Progenitor cell of endocrine pancreas (in vitro differentiated cells): ENCODE data around the gene LSAMP. TPM values are rescaled to one million over a fixed set of nuclear protein-coding genes. Genes with fewer than 3 reads are reported as not detected.

ENCODE experiments used
- DNase-seq: peaks from one replicate; pipeline ENCODE4 v3.0.0; 2021; ENCODE audit warnings: low spot score; ENCODE audit not compliant: unreplicated experiment
- H3K27ac Mint-ChIP-seq: 2 replicates; pipeline ENCODE4 v1.8.0; 2021; ENCODE audit warnings: mild to moderate bottlenecking, moderate library complexity, mixed read lengths
- H3K27me3 Mint-ChIP-seq: 2 replicates; pipeline ENCODE4 v1.8.0; 2021; ENCODE audit warnings: mixed read lengths
- H3K36me3 Mint-ChIP-seq: 2 replicates; pipeline ENCODE4 v1.8.0; 2022; ENCODE audit warnings: mixed read lengths; ENCODE audit not compliant: insufficient read depth
- H3K4me1 Mint-ChIP-seq: 2 replicates; pipeline ENCODE4 v1.8.0; 2021; ENCODE audit warnings: low read depth, mixed read lengths
- H3K4me3 Mint-ChIP-seq: 2 replicates; pipeline ENCODE4 v1.8.0; 2021; ENCODE audit warnings: low read depth, mild to moderate bottlenecking, moderate library complexity, mixed read lengths
- H3K9me3 Mint-ChIP-seq: 2 replicates; pipeline ENCODE4 v1.8.0; 2021; ENCODE audit warnings: low read depth, mixed read lengths
- CTCF ChIP-seq: fragments of 200-600 bp; sonication (generic); IDR thresholded peaks from one replicate; pipeline ENCODE4 v1.5.0; 2021; ENCODE audit warnings: antibody characterized with exemption, mild to moderate bottlenecking; ENCODE audit not compliant: unreplicated experiment
- total RNA-seq: library from RNA; stranded (reverse); gene quantifications from 2 replicates; pipeline ENCODE4 v1.2.1, GENCODE V29; 2021

Gene LSAMP
- total RNA-seq, 1 donor from 2014 or later, result 20.7 TPM

- Mint-ChIP-seq H3K27ac (no peak overlapping the region), H3K36me3 (no peaks in the 10 kb centered on the region), H3K4me1 (no peaks in the 10 kb centered on the region), H3K27me3 (no peaks in the 10 kb centered on the region), H3K9me3 (no peaks in the 10 kb centered on the region), H3K4me3 (no peak overlapping the region)
- TF ChIP-seq CTCF, result no peak
- no peak for DNase-seq
These were observed 609.3 kb downstream of the LSAMP start for GRCh38 chr3:115835946-115836345.

- Mint-ChIP-seq H3K27me3 (no peaks in the 10 kb centered on the region), H3K36me3 (no peaks in the 10 kb centered on the region), H3K9me3 (no peaks in the 10 kb centered on the region), H3K4me3 (no peak overlapping the region), H3K27ac (no peak overlapping the region), H3K4me1 (no peaks in the 10 kb centered on the region)
- no peak for DNase-seq
- TF ChIP-seq CTCF, result no peak
These were observed 611.2 kb downstream of the LSAMP start for GRCh38 chr3:115834068-115834467.

GRCh38 chr3:115833074-115833473 is 612.2 kb downstream of the LSAMP start:
- H3K9me3 Mint-ChIP-seq, result no peaks in the 10 kb centered on the region
- H3K27ac Mint-ChIP-seq, result no peak overlapping the region
- no peak for DNase-seq
- no peak overlapping the region for H3K4me3 Mint-ChIP-seq
- no peaks in the 10 kb centered on the region for H3K36me3 Mint-ChIP-seq
- no peaks in the 10 kb centered on the region for H3K4me1 Mint-ChIP-seq
- TF ChIP-seq CTCF, result no peak
- H3K27me3 Mint-ChIP-seq, result no peaks in the 10 kb centered on the region

GRCh38 chr3:115832265-115832664 is 613.0 kb downstream of the LSAMP start:
- Mint-ChIP-seq H3K4me3 (no peak overlapping the region), H3K27me3 (no peaks in the 10 kb centered on the region), H3K9me3 (no peaks in the 10 kb centered on the region), H3K36me3 (no peaks in the 10 kb centered on the region), H3K27ac (no peak overlapping the region), H3K4me1 (no peaks in the 10 kb centered on the region)
- DNase-seq, result no peak
- no peak for TF ChIP-seq CTCF

GRCh38 chr3:115831864-115832263 is 613.4 kb downstream of the LSAMP start:
- Mint-ChIP-seq H3K27me3 (no peaks in the 10 kb centered on the region), H3K4me1 (no peaks in the 10 kb centered on the region), H3K4me3 (no peak overlapping the region), H3K27ac (no peak overlapping the region), H3K36me3 (no peaks in the 10 kb centered on the region), H3K9me3 (no peaks in the 10 kb centered on the region)
- no peak for TF ChIP-seq CTCF
- no peak for DNase-seq
